GM04504 (cell line): ENCODE results near the gene FILIP1.

Source experiments
- DNase-seq: peaks from one replicate; pipeline ENCODE4 v3.0.0-alpha.2; 2012; ENCODE audit warnings: low read depth

Gene FILIP1

GRCh38 chr6:75334266-75335040 is 159.1 kb downstream of the FILIP1 start:
- DNase-seq = peak; percentile 32

DNA sequence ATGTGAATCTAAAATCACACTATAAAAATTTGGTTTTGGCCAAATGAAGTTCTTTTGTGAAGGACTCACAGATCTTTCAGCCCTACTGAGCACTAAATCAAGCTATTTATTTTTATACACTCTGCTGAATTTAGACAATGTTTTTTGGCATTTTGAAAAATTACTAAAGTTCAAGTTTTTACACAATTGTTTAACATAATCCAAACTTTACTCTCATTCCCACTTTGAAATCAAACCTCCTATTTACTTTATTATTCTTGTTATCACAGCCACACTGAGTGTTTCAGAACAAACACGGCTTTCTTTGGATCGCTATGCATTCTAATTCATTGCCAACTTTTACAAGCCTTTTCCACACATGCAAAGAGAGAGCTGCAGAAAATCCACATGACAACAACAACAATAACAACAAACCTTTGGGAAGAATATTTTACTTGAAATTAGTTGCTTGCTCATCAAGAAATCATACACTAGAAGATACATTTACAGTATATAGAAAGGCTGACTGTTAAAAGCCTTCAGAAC is 159.9 kb downstream of the FILIP1 start:
- DNase-seq = no peak

GRCh38 chr6:75331151-75331550 is 162.4 kb downstream of the FILIP1 start:
- peak; percentile 76 for DNase-seq

DNA sequence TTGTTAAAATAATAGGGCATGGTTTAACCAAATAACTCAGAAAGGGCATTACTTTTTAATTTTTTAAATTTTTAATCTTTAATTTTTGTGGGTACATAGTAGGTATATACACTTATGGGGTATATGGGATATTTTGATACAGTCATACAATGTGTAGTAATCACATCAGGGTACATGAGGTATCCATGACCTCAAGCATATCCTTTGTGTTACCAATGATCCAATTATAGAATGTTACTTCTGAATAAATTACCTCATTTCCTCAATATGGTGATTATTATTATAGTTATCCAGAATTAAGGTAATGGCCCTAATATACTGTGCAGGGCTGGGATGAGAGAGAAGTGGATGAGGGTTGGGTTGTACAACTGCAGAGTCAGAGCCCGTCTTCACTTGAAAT is 163.9 kb downstream of the FILIP1 start:
- DNase-seq = no peak

GRCh38 chr6:75327807-75328206 is 165.8 kb downstream of the FILIP1 start:
- no peak for DNase-seq

- no peak for DNase-seq
Measured at GRCh38 chr6:75326557-75327258, 166.9 kb downstream of the FILIP1 start.

DNA sequence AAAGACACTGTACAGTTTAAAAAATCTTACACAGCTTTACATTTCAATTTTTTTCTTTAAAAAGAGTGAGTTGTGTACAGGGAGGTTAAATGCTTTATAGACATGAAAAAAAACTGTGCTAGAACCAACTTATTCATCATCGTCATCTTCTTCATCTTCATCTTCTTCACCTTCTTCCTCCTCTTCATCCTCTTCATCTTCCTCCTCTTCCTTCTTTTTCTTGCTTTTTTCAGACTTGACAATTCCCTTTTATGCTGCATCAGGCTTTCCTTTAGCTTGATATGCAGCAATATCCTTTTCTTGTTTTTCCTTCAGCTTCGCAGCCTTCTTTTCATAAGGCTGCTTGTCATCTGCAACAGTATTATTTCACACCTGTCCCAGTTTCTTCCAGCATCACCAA is 174.7 kb downstream of the FILIP1 start:
- DNase-seq = no peak

DNA sequence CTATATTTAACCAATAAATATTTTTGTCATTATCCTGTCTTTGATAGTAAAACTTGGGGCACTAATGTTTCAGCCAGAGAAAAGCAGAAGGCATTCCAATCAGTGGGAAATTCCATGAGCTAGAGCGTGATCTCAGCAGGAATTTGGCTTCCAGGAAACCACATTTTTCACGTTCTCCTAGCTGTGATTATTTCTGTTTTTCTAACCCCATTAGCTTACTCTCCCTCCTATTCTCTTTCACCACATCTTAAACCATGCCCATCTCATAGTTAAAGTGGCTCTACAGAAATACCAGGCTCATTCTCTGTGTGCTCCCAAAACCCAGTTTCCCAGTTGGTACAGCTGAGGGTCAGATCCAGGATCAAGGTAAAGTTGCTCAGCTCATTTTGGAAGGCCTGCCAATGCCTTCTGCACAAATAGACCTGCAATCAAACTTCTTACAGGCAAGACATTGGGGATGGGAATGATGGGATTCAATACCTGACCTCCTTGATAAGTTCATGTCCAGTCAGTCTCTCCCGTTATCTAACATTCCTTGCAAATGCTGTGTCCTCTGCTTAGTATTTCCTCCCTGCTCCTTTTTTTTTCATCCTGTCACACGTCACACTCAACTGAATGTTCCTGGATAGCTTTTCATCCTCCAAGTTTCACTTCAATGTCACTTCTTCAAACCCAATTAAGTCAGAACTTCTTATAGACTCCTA is 175.9 kb downstream of the FILIP1 start:
- peak; percentile 30 for DNase-seq

DNA sequence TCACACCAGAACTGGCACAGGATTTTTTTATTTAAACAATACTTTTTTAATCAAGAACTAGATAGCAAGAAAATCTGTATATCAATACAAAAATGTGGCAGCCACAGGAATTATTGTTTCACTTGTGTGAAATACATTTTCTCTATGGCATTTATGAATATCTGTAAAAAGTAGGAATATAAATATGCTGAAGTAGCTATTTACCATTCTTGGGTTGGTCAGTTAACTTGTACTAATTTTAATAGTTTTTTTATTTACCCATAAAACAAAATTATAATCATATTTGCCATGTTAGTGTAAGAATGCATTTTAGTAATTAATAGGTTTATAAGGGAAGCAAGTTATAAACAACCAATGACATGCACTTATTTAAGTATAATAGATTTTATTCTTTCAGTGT is 177.6 kb downstream of the FILIP1 start:
- no peak for DNase-seq

- no peak for DNase-seq
Measured at GRCh38 chr6:75308250-75308988, 185.2 kb downstream of the FILIP1 start.

GRCh38 chr6:75307364-75308004 is 186.1 kb downstream of the FILIP1 start:
- no peak for DNase-seq

GRCh38 chr6:75306064-75306463 is 187.5 kb downstream of the FILIP1 start:
- DNase-seq = no peak

- DNase-seq = no peak
Measured at GRCh38 chr6:75305573-75305972, 188.0 kb downstream of the FILIP1 start.

DNA sequence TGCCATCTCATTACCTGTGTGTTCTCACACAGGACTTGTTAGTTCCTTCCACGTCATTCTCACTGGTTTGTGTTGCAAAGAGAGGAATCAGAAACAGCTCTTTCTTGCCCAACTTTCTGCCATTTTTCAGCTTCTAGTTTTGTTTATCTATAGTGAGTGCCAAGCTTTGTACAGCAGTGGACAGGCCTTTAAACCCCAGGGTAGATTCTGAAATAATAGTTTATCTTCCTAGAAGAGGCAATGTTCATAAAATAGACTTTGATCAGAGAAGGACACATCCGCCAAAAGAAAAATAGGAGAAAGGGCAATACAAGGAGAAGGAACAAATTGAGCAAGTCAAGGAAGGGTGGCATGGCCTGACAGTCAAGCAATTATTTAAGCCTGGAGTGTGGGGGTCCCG is 191.3 kb downstream of the FILIP1 start:
- no peak for DNase-seq

DNA sequence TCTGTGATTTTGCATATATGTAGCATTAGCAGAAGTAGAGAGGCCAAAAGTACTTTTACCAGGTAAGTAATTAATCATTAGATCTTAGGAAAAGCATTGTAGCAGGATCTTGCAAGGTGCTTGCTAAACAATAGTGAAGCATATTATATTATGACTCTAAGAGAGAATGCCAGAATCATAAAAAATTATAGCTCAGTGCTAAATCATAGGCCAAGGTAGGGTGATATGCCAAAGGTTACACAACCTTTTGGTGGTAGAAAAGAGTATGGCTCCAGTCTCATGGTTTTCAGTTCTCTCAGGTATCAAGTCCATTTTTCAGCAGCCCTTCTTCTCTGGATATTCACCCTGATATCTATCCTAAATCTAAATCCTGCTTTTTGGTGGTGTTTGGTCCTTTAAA is 192.1 kb downstream of the FILIP1 start:
- DNase-seq = no peak

DNA sequence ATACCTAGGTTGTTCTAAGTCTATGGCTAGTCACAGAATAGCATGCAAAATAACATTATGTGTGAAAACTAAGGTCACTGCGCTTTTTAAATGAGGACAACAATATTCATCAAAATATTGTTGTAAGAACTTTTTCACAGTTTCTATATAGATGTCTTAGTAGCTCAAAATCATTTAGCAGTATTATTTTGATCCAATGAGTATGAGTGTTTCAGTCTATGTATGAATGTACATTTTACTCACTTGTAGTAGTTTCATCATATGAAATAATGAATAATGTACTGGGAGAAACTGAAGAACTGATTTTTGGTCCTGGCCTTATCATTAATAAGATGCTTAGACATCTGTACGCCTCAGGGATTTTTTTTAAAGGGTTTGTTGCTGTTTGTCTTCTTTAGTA is 192.5 kb downstream of the FILIP1 start:
- no peak for DNase-seq

- DNase-seq = no peak
Measured at GRCh38 chr6:75300531-75300855, 193.1 kb downstream of the FILIP1 start.

GRCh38 chr6:75299801-75300530 is 193.6 kb downstream of the FILIP1 start:
- no peak for DNase-seq

DNA sequence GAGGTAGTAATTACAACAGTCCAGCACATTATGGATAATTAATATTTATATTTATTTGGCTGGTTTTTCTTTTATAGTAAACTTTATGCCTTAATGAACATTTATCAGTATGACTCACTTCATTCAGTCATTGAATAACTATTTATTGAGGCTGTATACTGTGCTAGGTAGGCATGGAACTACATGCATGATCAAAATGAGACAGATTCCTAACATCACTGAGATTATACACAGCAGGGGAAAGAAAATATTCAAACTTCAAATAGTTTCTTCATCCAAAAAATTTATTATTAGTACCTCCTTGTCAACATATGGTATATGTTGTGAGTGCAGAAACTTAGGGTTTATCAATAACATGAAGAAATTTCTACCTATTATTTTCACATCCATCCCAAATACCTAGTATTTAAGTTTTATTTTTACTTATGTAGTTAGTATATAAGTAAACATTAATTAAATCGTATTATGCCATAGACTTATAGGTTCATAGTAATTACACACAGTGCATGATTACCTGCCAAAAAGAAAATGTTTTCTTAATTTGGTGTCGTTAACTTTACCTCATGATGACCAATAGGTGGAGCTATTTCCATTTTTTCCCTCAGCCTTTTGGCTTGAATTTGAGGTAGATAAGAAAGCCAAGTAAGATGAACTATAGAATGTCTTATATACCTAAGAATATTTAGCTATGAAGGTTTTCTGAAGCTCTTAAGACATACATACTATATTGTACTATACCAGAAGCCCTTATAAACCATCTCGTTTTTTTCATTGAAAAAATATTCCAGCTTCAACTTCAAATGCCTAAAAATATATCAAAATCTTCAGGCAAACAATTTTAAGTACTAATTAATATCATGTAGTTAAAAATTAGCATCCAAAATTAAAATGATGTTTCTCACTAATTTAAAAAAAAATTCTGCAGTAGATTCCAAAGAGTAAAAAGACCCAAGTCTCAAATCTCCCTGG is 196.5 kb downstream of the FILIP1 start:
- DNase-seq = peak; percentile 33

DNA sequence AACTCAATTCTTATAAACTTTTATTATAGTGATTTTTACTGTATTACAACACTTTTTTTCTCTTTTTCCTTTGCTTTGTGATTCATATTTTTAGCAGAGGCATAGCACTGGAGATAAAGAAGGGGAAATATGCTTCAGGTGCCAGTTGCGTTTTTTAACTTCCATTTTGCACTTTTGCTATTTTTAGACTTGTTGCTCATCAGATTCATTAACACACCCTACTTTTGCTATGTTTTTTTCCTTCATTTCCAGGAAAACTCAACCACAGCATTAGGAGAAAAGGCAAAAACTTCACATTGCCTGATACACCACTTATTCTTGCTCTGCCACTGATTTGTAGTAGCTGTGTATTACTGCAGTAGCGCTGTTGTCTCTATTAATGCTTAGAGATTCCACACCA is 201.0 kb downstream of the FILIP1 start:
- DNase-seq = no peak
